Peyer's patch (tissue), 4 donors: ENCODE results near the gene ZNF302.

Experiments
- POLR2A ChIP-seq, 2 donors: fragments of 450-650 bp; IDR thresholded peaks; one replicate each; pipeline ENCODE4 v1.5.1; 2017; ENCODE audit warnings: antibody characterized with exemption in 2 of 2, mild to moderate bottlenecking in 2 of 2, moderate library complexity in 2 of 2
- TF ChIP-seq, protein P1 (sequence below), 6 experiments: fragments of 450-650 bp in 4 of 6; fragments of 200-600 bp in 2 of 6; sonication (generic) in 1 of 6; IDR thresholded peaks; one replicate each; pipeline ENCODE4 v1.5.1; 2017 to 2019; ENCODE audit warnings: antibody characterized with exemption in 6 of 6, mild to moderate bottlenecking in 3 of 6, moderate library complexity in 1 of 6

DNA sequence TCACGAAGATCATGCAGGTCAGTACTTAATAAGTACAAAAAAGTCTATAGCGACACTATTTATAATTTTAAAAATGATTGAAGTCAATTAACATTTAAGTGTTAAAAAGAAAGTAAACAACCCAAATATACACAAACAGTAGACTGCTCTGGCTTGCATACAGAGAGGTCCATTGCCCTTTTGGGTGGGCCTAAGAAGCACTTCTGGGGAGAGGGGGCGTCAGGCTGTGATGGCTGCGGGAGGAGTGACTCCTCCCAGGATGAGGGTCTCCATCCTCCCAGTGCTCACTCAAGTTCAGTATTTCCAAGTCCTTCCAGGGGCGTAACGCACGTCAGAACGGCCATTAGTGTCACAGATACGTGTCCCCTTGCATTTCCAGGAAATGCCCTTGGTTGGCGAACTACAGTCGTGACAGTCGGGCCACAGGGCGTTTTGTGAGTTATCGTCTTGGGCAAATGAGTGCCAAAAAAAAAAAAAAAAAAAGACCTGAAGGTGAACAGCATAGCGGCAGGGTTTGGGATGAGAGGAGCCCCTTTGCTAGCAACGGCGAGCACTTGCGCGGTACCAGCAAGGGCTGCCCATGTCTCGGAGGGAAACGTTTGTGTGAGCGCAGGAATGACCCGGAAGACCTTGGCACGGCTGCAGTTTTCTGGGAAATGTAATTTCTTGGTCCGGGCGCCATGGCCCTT, 637 bp upstream of the ZNF302 start, which contains the start of gene SCGB2B2:
- TF ChIP-seq, protein P1, sequence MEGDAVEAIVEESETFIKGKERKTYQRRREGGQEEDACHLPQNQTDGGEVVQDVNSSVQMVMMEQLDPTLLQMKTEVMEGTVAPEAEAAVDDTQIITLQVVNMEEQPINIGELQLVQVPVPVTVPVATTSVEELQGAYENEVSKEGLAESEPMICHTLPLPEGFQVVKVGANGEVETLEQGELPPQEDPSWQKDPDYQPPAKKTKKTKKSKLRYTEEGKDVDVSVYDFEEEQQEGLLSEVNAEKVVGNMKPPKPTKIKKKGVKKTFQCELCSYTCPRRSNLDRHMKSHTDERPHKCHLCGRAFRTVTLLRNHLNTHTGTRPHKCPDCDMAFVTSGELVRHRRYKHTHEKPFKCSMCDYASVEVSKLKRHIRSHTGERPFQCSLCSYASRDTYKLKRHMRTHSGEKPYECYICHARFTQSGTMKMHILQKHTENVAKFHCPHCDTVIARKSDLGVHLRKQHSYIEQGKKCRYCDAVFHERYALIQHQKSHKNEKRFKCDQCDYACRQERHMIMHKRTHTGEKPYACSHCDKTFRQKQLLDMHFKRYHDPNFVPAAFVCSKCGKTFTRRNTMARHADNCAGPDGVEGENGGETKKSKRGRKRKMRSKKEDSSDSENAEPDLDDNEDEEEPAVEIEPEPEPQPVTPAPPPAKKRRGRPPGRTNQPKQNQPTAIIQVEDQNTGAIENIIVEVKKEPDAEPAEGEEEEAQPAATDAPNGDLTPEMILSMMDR (IDR thresholded peaks at IDR 0.05), result peak in 2 of 6 experiments; percentile 20 to 42
- no peak for TF ChIP-seq POLR2A (IDR thresholded peaks at IDR 0.05)
